Stimulated activated CD8-positive, alpha-beta memory T cell treated with anti-CD3 and anti-CD28 coated beads, Interleukin-7, amount 100 ng/mL, for 4 hours (primary cell): ENCODE results near the gene CFAP46.
"Not testable (repeated sequence)": the region's sequence is repeated elsewhere in the genome, so short reads cannot be mapped to it uniquely, and the experiment has no call there.

ENCODE experiments used
- DNase-seq, 2 donors: peaks; one replicate each; pipeline ENCODE4 v3.0.0-alpha.2; 2020; ENCODE audit warnings: low read depth in 2 of 2

CFAP46 gene

DNA sequence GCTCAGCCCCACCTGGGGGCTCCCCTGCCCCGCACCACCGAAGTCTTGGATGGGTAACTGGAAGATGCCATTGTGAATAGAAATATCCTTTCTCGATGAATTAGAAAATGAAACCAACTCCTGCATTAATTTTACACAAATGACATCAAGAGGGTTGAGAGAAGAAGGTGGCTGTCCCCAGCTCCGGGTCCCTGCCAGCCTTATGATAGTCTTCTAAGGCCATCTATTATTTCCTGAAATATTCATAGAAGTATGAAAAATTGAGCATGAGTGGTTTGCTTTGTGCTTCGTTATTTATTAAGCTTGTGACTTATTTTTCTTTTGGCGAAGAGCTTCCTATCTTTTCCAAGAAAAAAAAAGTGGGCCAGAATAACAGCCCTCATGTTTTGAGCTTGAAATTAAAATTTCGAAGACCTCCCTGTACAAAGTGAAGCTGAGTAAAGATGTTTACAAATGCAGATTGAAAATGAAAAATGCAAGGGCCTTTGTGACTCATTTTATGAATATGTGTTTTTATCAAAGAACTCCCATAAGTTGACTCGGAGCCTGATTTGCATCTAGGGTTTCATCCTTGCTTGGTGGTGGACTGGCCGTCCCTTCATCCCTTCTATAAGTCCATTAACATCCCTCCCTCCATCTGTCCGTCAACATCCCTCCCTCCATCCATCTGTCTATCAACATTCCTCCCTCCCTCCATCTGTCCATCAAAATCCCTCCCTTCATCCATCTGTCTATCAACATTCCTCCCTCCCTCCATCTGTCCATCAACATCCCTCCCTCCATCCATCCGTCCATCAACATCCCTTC lies 20.5 kb upstream of the CFAP46 start:
- no peak for DNase-seq

- DNase-seq: peak; percentile 43 to 58
Measured at GRCh38 chr10:132961787-132962622, 19.6 kb upstream of the CFAP46 start.

- no peak for DNase-seq
Measured at GRCh38 chr10:132961420-132961786, 19.0 kb upstream of the CFAP46 start.

DNA sequence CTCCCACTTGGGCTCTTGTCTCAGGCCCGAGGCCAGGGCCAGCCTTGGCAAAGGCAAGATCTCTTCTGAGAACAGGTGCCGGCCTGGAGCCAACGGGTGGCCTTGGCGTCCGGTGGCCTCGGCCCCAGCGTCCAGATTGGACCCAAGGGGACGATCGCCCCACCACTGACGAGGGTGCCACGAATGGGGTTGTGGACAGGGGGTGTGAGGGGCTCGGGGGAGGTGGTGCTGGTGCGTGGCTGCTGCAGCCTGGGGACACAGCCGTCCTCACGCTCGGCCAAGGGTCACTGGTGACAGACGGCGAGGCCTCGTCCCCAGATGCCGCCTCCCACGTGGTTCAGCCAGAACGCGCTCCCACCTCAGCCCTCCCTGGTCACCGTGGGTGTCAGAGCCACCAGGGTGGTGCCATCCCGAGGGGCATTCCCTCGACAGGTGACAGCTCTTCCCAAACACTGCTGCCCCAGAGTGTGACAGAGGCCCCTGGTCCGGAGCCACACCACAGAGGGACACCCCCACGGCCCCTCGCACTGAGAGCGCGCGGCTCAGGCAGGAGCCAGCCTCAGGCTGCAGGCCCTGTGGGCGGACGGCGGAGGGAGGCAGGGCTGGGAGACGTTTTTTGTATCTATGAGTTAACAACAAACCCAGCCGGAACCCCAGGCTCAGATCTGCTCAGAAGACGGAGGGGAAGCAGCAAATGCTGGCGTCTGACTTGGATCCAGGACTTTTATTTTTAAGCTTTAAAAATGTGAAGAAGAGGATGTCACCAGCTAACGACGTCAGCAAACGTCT lies 18.5 kb upstream of the CFAP46 start:
- DNase-seq: no peak

DNA sequence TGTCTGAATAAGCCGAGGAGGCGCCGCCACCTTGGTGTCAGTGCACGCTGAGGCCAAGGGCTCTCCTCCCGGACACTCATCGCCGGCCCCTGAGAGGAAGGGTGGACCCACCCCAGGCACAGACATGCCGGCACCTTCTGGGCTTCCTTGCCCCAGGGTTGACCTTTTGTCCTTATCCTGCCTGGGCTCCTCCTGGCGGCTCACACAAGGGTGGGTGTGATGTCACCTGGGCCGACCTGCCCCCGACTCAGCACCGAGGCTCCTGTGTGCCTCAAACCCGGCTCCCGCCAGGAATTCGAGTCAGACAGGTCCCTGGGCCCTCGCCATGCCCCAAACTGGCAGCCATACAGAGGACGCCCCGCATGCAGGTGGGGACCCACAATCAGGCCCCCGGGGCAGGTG lies 17.7 kb upstream of the CFAP46 start:
- no peak for DNase-seq

DNA sequence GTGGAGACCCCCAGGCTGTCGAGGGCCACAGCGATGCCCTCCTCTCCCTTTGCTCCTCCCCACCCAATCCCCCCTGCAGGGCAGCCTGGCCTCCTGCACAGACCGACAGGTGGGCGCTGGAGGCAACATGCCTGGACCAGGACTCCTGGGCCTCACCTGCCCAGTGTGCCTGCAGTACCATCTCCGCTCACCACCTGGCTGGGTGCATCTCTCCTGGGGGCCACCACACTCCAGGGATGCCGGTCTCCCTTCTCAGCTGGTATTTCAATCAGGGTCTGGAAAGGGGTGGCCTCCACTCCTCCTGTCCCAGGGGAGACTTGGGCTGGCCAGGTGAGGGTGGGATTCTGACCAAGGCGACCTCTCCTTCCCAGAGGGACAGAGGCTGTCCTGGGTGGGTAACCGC lies 17.2 kb upstream of the CFAP46 start:
- DNase-seq: no peak

DNA sequence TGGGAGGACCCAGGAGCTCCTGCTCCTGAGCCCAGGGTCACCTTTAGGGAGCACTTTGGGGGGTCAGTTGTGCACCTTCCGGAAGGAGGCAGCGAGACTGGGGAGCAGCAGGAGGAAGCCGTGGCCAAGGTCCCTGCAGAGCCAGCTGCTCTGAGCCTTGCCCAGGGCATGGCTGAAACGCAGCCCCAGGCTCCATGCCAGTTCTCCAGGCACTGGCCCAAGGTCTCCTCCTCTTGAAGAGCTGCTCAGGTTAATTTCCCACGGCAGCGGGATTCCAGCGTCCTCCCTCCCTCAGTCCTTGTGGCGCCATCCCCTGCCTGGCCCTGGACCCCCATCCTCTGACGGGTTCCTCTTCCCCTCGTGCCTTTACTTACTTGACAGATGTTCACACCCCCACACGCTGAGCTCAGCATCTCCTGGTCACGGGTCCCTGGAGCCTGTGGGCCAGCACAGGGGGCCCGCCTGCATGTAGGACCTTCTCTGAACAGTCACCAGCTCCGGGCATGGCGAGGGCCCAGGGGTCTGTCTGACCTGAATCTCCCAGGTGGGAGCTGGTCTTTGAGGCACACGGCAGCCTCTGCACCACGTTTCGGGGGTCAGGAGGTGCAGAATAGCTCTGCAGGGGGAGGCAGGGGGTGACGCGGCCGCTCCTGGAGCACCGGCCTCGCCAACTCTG lies 16.7 kb upstream of the CFAP46 start:
- DNase-seq: no peak

- DNase-seq: no peak
Measured at GRCh38 chr10:132957981-132958882, 15.9 kb upstream of the CFAP46 start.

GRCh38 chr10:132957131-132957530 lies 14.8 kb upstream of the CFAP46 start:
- no peak for DNase-seq

DNA sequence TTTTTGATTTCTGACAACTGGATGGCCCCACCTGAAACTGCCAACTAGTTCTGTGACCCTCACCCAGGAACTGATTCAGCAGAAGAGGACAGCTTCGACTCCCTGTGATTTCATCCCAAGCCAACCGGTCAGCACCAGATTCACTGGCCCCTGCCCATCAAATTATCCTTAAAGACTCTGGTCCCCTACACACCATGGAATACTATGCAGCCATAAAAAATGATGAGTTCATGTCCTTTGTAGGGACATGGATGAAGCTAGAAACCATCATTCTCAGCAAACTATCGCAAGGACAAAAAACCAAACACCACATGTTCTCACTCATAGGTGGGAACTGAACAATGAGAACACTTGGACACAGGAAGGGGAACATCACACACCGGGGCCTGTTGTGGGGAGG lies 13.9 kb upstream of the CFAP46 start:
- not testable (repeated sequence) for DNase-seq

- DNase-seq: no peak
Measured at GRCh38 chr10:132955479-132955878, 13.1 kb upstream of the CFAP46 start.

GRCh38 chr10:132953428-132953827 lies 11.1 kb upstream of the CFAP46 start:
- DNase-seq: no peak

GRCh38 chr10:132951926-132952325 lies 9.6 kb upstream of the CFAP46 start:
- no peak for DNase-seq

- DNase-seq: no peak
Measured at GRCh38 chr10:132948351-132948750, 6.0 kb upstream of the CFAP46 start.

DNA sequence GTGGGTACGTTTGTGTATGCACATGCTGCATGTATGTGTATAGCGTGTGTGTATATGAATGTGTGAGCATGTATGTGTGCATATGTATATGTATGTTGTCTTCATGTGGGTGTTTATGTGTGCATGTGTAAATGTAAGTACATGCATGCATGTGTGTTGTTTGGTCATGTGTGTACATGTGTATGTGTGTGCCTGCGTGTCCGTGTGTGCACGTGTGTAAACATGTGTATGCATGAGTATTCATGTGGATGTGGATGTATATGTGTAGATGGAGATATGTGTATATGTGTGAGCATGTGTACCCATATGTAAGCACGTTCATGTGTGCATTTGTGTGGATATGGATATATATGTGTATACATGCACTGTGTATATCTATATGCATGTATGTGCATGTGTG lies 5.5 kb upstream of the CFAP46 start:
- no peak for DNase-seq

GRCh38 chr10:132946806-132947546 lies 4.6 kb upstream of the CFAP46 start:
- no peak for DNase-seq

DNA sequence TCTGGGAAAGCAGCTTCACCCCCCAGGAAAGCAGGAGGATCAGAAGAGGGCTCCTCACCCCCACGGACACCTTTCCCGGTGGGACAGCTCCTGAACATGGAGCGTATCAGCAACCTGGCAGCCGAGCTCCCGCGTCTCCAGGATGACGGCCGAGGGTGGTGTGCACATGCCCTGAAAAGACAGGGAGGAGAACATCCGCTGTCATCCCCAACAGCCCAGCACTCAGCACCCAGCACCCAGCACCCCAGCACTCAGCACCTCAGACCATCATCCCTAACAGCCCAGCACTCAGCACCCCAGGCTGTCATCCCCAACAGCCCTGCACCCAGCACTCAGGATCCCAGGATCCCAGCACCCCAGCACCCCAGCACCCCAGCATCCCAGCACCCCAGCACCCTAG lies 3.9 kb upstream of the CFAP46 start:
- DNase-seq: no peak

DNA sequence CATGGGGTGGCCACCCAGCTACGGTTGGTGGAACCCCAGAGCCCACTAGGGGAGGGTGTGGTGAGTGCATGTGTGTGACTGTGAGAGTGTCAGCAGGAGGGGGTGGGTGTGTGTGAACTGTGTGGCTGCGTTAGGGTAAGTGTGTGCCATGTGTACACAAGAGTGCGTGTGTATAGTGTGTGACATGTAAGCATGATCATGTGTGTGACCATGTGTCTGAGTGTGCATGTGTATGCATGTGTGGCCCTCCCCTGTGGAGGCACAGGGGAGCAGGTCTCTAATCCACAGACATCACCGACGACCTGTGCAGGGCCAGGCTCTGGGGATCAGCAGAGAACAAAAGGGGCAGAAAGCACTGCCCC lies 3.5 kb upstream of the CFAP46 start:
- DNase-seq: no peak

- no peak for DNase-seq
Measured at GRCh38 chr10:132945125-132945893, 2.9 kb upstream of the CFAP46 start.
